GM19238 (cell line): ENCODE data around the gene CWF19L2.

Source experiments
- DNase-seq: peaks from one replicate; pipeline ENCODE4 v3.0.0; 2011; ENCODE audit warnings: low spot score; ENCODE audit not compliant: insufficient read length

CWF19L2 gene

GRCh38 chr11:107316426-107316825, 141.2 kb downstream of the CWF19L2 start:
- no peak for DNase-seq

DNA sequence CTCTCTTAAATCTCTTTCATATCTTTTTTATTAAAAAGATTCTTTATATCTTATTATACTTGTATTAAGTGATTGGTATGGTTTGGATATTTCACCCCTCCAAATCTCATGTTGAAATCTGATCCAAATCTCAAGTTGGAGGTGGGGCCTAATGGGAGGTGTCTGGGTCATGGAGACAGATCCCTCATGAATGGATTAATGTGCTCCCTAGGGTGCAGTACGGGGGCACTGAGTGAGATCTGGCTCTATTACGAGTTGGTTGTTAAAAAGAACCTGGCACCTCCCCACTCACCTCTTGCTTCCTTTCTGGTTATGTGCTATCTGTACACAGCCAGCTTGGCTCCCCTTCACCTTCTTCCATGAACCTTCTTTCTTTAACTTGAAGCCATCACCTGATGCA, 149.6 kb downstream of the CWF19L2 start:
- DNase-seq: no peak

DNA sequence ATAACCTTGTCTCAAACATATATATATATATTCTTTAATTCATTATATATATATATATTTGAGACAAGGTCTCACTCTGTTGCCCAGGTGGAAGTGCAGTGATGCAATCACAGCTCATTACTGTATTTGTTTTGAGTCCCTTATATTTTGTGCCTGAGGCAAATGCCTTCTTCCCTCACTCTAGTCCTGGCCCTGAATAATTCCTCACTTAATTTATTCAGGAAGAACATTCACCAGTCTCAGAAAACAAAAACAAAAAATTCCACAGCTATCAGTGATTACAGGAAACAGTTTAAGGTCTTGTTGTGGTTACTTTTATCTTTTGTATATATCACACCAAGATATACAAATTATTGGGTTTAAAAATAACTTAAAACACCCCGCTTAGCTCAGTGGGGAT, 155.7 kb downstream of the CWF19L2 start:
- DNase-seq: no peak

DNA sequence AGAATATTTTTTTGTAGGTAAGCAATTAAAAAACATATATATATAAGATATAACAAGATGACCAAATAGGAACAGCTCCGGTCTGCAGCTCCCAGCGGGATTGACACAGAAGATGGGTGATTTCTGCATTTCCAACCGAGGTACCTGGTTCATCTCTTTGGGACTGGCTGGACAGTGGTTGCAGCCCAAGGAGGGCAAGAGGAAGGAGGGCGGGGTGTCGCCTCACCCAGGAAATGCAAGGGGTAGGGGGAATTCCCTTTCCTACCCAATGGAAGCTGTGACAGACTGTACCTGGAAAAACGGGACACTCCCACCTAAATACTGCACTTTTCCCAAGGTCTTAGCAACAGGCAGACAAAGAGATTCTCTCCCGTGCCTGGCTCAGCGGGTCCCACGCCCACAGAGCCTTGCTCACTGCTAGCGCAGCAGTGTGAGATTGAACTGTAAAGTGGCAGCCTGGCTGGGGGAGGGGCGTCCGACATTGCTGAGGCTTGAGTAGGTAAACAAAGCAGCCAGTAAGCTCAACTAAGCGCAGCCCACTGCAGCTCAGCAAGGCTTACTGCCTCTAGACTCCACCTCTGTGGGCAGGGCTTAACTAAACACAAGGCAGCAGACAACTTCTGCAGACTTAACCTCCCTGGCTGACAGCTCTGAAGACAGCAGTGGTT, 163.8 kb downstream of the CWF19L2 start:
- DNase-seq: no peak

DNA sequence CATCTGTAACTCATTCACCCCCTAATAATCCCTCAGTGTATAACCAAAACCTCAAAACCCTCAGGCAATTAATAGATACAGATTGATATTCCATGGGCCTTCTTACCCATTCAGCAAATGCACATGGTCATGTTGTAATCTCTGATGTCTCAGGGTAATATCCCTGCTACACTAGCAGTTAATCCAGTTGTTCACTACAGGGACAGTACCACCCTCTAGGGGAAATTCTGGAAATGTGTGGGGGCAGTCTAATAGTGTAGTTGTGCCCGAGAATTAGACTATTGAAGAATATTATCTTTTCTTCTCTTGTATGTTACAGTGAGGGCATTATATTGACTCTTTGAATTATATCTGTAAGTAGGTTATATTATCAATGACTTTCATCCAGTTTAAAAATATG, 175.4 kb downstream of the CWF19L2 start:
- no peak for DNase-seq
